ENCODE results near the gene MAD1L1.

The MAD1L1 gene

DNA sequence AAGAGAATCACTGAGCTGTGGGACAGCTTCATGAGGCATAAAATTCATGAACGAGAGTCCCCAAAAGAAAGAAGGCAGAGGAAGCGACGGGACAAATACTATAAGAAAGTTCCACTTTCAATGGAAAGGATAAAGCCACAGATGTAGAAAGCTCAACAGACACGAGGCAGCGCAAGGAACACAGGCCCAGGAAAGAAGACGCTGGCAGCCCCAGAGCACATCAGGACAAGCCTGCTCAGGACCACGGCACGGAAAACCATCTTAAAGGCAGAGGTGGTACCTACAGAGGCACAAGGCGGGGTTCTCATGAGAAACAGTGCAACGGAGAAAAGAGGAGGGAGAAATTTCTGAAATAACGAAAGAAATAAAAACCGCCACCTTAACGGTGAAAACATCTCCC is 273.4 kb downstream of the MAD1L1 start:
- no peak overlapping the region for H3K27ac ChIP-seq
- TF ChIP-seq, protein P1, sequence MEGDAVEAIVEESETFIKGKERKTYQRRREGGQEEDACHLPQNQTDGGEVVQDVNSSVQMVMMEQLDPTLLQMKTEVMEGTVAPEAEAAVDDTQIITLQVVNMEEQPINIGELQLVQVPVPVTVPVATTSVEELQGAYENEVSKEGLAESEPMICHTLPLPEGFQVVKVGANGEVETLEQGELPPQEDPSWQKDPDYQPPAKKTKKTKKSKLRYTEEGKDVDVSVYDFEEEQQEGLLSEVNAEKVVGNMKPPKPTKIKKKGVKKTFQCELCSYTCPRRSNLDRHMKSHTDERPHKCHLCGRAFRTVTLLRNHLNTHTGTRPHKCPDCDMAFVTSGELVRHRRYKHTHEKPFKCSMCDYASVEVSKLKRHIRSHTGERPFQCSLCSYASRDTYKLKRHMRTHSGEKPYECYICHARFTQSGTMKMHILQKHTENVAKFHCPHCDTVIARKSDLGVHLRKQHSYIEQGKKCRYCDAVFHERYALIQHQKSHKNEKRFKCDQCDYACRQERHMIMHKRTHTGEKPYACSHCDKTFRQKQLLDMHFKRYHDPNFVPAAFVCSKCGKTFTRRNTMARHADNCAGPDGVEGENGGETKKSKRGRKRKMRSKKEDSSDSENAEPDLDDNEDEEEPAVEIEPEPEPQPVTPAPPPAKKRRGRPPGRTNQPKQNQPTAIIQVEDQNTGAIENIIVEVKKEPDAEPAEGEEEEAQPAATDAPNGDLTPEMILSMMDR (conservative IDR thresholded peaks at IDR 0.05): no peak
- no peak for TF ChIP-seq ZFX (IDR thresholded peaks at IDR 0.05)

DNA sequence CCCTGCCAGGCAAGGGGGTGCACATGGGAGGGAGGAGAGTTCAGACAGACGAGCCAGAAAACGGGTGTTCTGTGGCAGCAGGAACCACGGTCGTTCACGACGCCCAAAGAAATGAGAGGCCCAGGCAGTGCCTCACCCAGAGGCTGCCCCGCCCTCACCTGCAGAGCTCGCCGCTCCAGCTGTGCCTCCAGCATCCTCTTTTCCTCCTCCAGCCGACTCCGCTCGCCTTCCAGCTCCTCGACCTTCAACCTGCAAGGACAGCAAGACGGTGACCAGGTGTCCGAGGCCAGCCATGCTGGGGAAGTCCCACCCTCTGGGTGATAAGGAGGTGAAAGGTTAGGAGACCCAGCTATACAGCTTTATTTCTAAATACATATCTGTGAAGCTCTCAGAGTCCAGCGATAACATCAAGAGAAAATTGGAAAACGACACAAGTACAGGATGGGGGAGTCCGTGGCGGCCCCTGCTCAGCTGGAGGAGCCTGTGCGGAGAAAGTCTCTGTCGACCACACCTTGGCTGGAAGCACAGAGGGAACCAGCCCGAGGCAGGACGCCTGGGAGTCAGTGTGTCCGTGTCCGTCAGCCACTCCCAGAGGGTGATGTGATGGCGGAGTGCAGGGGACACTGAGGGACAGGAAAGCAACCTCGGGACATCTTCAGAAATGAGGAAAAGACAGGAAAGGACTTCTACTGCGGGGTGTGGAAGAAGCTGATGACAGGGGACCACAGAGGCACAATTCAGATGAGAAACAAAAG is 275.1 kb downstream of the MAD1L1 start:
- TF ChIP-seq, protein P1 (conservative IDR thresholded peaks at IDR 0.05): no peak
- no peak for TF ChIP-seq ZFX (IDR thresholded peaks at IDR 0.05)
- H3K27ac ChIP-seq: no peak overlapping the region

DNA sequence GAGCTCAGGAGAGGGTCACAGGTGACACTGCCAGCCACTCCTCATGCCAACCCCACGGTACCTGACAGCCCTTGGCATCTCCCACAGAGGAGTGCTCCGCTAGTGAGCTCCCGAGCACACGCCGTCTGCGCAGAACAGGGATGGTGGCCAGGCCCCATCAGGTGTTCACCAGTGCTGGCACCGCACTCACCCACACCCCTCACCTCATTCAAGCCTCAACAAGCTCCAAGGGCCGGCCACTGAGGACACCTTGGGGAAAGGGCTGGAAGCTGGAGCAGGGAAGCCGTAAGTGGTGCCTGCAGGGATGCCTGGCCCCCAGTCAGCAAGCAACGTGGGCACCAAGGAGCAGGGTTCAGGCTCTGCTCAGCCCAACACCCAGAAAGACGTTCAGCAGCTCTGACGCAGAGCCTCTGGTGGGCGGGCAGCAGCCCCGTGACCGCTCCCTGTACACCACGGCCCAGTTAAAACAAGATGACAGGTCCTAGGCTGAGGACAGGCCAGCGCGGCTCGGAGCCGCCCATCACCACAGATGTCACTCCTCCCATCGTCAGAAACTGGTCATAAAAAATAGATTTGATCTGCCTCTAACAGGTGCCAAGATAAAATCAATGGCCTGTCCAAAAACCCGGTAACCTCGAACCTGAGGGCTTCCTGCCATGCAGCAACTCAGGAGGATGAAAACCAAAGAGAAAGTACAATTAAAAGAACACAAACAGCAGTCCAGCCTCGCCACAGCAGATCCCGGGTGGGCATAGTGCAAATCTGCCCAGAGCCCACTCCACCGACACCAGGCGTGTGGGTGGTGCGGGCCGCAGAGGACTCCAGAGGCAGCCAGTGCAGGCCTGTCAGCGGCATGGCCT is 275.9 kb downstream of the MAD1L1 start:
- no peak overlapping the region for H3K27ac ChIP-seq
- TF ChIP-seq, protein P1 (conservative IDR thresholded peaks at IDR 0.05): no peak
- no peak for TF ChIP-seq ZFX (IDR thresholded peaks at IDR 0.05)

GRCh38 chr7:1956141-1956540 is 276.6 kb downstream of the MAD1L1 start:
- H3K27ac ChIP-seq: no peak overlapping the region
- no peak for TF ChIP-seq ZFX (IDR thresholded peaks at IDR 0.05)
- TF ChIP-seq, protein P1 (conservative IDR thresholded peaks at IDR 0.05): no peak

- no peak overlapping the region for H3K27ac ChIP-seq
- TF ChIP-seq, protein P1 (conservative IDR thresholded peaks at IDR 0.05): no peak
Observed at GRCh38 chr7:1954366-1955004, 278.3 kb downstream of the MAD1L1 start.

GRCh38 chr7:1953199-1954190 is 279.2 kb downstream of the MAD1L1 start:
- TF ChIP-seq, protein P1 (conservative IDR thresholded peaks at IDR 0.05): no peak
- no peak for TF ChIP-seq ZFX (IDR thresholded peaks at IDR 0.05)
- H3K27ac ChIP-seq: no peak overlapping the region

Measured in C4-2B (cell line).